SK-N-SH (cell line): ENCODE results near the gene MGA.

Experiments used
- CTCF ChIP-seq: fragments of 200-600 bp; sonication (generic); IDR thresholded peaks from 2 replicates; pipeline ENCODE4 v1.6.1; 2017; ENCODE audit warnings: antibody characterized with exemption, mild to moderate bottlenecking, moderate library complexity
- EP300 ChIP-seq, 2 experiments: IDR thresholded peaks; 2 replicates each; pipeline versions ENCODE4 v1.4.0 to v1.6.1; 2012; ENCODE audit warnings: borderline replicate concordance in 1 of 2, low read depth in 1 of 2, low read length in 1 of 2
- EZH2phosphoT487 ChIP-seq: fragments of 200-600 bp; sonication (generic); IDR thresholded peaks from 2 replicates; pipeline ENCODE4 v1.6.1; 2017; ENCODE audit warnings: low read depth, mixed run types, mild to moderate bottlenecking, antibody characterized with exemption, moderate library complexity, borderline replicate concordance
- FOXJ3 ChIP-seq: sonication (generic); formaldehyde crosslinking; IDR thresholded peaks from 2 replicates; pipeline ENCODE4 v1.5.1; 2020; ENCODE audit warnings: mild to moderate bottlenecking, missing genetic modification reagents
- FOXM1 ChIP-seq: IDR thresholded peaks from 2 replicates; pipeline ENCODE4 v1.4.0; 2012; ENCODE audit warnings: low read depth, mild to moderate bottlenecking
- JUND ChIP-seq: IDR thresholded peaks from 2 replicates; pipeline ENCODE4 v1.4.0; 2012
- MEF2A ChIP-seq: IDR thresholded peaks from 2 replicates; pipeline ENCODE4 v1.4.0; 2012; ENCODE audit warnings: low read depth, borderline replicate concordance
- NRF1 ChIP-seq: IDR thresholded peaks from 2 replicates; pipeline ENCODE4 v1.6.1; 2012; ENCODE audit warnings: low read depth, mild to moderate bottlenecking, low read length
- REST ChIP-seq: IDR thresholded peaks from 2 replicates; pipeline ENCODE4 v1.6.1; 2012; ENCODE audit warnings: mild to moderate bottlenecking, low read depth, low read length, moderate library complexity
- RXRA ChIP-seq: IDR thresholded peaks from 2 replicates; pipeline ENCODE4 v1.4.0; 2012; ENCODE audit warnings: low read depth, mild to moderate bottlenecking, borderline replicate concordance
- SIN3A ChIP-seq: IDR thresholded peaks from 2 replicates; pipeline ENCODE4 v1.6.1; 2012; ENCODE audit warnings: low read depth, mild to moderate bottlenecking, low read length, moderate library complexity, borderline replicate concordance
- TAF1 ChIP-seq: IDR thresholded peaks from 2 replicates; pipeline ENCODE4 v1.6.1; 2012; ENCODE audit warnings: low read depth, mild to moderate bottlenecking, low read length, moderate library complexity, borderline replicate concordance
- USF2 ChIP-seq: fragments of 150-350 bp; IDR thresholded peaks from 2 replicates; pipeline ENCODE4 v1.6.1; 2017; ENCODE audit warnings: antibody characterized with exemption, low read length, low read depth, borderline replicate concordance
- TF ChIP-seq, protein P1 (sequence below): IDR thresholded peaks from 2 replicates; pipeline ENCODE4 v1.4.0; 2012; ENCODE audit warnings: low read depth

- TF ChIP-seq CTCF (no peak), RXRA (no peak), USF2 (no peak), EZH2phosphoT487 (no peak), FOXM1 (no peak), EP300 (IDR thresholded peaks at IDR 0.05; ENCODE audit: borderline replicate concordance in 1 of 2, low read depth in 1 of 2, low read length in 1 of 2) (no peak), MEF2A (no peak), REST (no peak), TAF1 (no peak), NRF1 (no peak), SIN3A (no peak), JUND (no peak), FOXJ3 (no peak)
- TF ChIP-seq, protein P1, sequence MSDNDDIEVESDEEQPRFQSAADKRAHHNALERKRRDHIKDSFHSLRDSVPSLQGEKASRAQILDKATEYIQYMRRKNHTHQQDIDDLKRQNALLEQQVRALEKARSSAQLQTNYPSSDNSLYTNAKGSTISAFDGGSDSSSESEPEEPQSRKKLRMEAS: no peak
Measured at GRCh38 chr15:41727143-41727542, 66.9 kb downstream of the MGA start.
